HG03066 (cell line): Measurements from ENCODE around the gene IL10.
"Not testable (repeated sequence)": the region's sequence is repeated elsewhere in the genome, so short reads cannot be mapped to it uniquely, and the experiment has no call there.

Experiments
- ATAC-seq: cut with Tn5 transposase; IDR thresholded peaks from one replicate; pipeline ENCODE4 v1.9.1; 2021; ENCODE audit warnings: low read depth; ENCODE audit not compliant: unreplicated experiment

The IL10 gene

GRCh38 chr1:206794294-206794908 lies 22.1 kb upstream of the IL10 start:
- ATAC-seq: no peak

DNA sequence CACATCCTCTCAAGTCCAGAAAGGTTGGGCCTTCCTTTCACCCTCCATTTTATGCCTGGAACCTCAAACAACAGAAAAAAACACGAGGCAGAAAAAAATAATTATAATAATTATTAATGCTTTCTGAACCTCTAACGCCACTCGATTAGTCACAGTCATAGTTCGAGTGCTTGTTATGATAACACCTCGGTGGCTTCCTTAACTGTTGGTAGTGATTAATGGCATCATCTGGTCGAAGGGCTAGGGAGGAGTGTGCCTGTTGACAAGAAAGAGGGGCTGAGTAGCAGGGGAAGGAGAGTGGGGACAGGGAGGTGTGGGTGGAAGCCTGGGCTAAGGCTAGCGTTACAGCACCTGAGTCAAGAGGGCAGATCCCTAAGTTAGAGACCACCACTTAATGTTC lies 21.3 kb upstream of the IL10 start:
- no peak for ATAC-seq

DNA sequence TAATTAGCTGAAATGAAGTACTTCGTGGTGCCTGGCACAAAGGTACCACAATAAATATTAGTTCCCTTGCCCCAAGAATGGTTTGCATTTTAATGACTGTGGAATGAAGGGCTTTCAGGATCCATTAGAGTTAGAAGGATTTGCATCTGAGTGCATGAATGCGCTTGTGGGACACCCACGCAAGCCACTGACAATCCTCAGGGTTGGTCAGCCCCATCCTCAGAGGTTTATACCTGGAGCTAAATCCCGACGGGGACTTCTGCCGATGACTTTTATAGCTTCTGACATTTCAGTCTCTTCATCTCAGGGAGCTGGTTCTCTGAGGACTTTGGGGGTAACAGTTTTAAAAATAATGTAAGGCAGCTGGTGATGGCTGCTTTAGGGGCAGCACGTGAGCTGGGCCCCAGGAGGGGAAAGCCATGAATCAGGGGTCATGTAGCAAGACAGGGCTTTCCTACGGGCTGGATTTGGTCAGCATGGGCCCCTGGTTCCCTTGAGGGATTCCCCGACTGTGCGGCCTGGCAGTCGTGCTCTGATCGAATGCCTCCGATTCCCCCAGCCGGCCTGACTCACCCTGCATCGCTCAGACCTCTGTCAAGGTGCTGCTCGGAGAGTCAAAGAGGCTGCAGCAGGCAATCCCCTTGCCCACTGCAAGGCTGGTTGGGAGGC lies 20.8 kb upstream of the IL10 start:
- ATAC-seq: no peak

GRCh38 chr1:206790502-206791250 lies 18.4 kb upstream of the IL10 start:
- peak; percentile 34 for ATAC-seq

DNA sequence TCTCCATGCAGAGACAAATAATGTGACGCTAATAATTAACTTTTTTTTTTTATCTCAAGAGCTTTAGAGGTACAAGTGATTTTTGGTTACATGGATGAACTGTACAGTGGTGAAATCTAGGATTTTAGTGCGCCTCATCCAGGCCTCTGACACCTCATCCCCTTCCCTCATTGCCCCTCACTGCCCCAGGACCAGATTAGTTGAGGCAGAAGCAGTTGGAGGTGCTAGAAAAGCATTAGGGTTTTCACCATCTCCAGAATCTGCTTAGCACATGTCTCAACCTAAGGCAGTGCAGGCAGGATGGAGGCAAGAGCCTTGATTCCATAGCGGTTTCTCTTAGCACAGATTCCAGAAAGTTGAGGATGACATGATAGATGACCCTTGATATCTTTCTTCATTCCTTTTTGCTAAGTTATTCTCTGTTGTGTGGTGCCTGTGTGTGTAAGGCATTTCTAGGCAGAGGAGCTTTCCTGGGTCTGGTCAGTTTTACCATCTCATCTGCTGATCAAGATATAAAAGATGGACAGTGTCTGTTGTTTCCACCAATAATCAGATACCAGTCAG lies 16.3 kb upstream of the IL10 start:
- no peak for ATAC-seq

- no peak for ATAC-seq
Observed at GRCh38 chr1:206787891-206788290, 15.6 kb upstream of the IL10 start.

DNA sequence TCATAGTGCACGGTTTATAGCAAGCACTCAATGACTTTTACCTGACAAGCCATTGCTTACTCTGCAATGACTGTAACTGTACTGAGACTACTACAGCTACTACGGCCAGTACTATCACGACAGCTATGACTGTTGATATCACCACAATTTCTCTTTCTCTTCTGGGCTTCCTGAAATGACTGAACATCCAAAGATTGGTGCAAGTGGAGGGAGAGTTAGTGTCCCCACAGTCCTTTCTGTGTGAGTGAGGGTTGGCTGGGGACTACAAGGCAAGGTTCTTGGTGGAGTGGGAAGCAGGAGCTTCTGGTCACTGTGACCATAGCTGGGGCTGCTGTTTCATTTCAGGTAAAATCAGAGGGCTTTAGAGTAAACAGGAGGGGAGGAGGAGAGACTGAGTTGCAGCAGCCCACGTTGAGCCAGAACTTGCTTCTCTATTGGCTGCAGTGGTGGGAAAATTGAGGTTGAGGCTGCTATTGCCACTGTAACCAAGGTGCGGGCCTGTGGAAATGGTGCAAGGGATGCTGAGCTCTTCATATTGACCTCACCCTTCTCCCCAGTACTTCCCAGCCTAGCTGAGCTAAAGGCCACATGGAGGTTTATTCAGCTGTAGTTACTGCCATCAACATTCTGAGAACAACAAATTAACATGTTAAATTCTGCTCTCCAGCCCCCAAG lies 14.1 kb upstream of the IL10 start:
- no peak for ATAC-seq

- ATAC-seq: no peak
Observed at GRCh38 chr1:206785182-206785765, 13.0 kb upstream of the IL10 start.

GRCh38 chr1:206784471-206784903 lies 12.2 kb upstream of the IL10 start:
- ATAC-seq: peak; percentile 68

GRCh38 chr1:206783506-206783905 lies 11.2 kb upstream of the IL10 start:
- ATAC-seq: no peak

- ATAC-seq: peak; percentile 53
Observed at GRCh38 chr1:206782448-206782847, 10.2 kb upstream of the IL10 start.

DNA sequence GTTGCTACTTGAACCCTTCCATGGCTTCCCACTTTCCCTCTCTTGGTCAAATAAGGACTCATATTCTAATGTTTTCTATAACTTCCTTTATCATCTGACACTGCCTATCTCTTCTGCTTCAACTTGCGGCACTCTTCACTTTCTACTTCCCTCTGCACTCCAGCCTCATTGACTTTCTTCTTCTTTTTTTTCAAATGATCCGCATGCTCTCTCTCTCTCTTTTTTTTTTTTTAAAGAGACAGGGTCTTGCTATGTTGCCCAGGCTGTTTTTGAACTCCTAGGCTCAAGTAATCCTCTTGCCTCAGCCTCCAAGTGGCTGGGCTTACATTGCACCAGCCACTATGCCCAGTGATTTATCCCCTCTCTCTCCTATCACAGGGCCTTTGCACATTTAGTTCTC lies 7.3 kb upstream of the IL10 start:
- ATAC-seq: no peak

DNA sequence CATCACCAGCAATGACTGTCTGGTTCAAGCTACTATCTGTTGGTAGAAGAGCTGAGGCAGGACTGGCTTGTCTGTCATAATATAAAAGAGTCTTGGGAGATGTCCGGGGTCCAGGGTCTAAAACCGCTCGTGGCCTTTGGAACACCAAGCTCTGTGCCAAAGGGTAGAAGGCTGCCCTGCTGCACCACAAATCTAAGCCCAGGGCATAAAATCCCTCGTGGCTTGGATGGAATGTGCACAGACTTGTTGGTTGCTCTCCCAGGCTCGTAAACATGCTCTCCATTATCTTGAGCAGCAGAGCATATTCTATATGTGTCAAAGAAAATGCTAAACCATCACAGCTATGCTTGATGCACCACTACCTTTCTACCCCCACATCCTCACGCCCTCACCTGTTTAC lies 6.6 kb upstream of the IL10 start:
- not testable (repeated sequence) for ATAC-seq

- no peak for ATAC-seq
Observed at GRCh38 chr1:206778031-206778430, 5.7 kb upstream of the IL10 start.

- ATAC-seq: no peak
Observed at GRCh38 chr1:206776229-206776628, 3.9 kb upstream of the IL10 start.

DNA sequence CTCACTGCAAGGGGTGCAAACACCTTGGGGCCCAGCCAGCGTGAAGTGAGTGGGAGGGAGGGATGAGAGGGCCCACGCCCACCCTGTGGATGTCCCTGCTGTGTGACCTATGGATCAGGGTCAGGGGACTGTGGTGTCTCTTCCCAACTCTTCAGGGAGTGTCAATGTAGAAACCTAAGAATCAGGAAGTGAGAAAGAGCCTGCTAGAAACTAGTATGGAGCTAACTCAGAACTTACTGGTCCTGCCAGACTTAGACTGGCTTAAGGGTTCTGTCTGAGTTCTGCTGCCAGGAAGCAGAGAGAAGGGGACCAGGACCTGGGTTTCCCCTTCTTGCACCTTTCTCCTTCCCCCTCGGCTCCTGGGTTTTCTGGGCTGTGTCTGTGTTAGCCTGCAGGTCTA lies 1.8 kb upstream of the IL10 start:
- ATAC-seq: no peak

- ATAC-seq: no peak
Observed at GRCh38 chr1:206771338-206771692, 979 bp downstream of the IL10 start.

GRCh38 chr1:206770531-206771337 lies 1.6 kb downstream of the IL10 start, which contains the start of gene IL19:
TSS of gene IL19 (plus strand) at chr1:206770773. CDS start at chr1:206836663, 65,890 bp downstream.
- ATAC-seq: no peak

GRCh38 chr1:206769304-206769731 lies 3.0 kb downstream of the IL10 start:
- peak; percentile 52 for ATAC-seq
